CD4-positive, alpha-beta T cell (primary cell): ENCODE data around the gene TMSB15A. TPM values are rescaled to one million over a fixed set of nuclear protein-coding genes. Genes with fewer than 3 reads are reported as not detected.
A peak's percentile ranks its signal among the peaks of the same experiment; 100 is the strongest.

Source experiments
- ATAC-seq: fragments of 200-7000 bp; cut with Tn5 transposase; one replicate; pipeline ENCODE4 v1.10.0; 2022; ENCODE audit warnings: mild to moderate bottlenecking; ENCODE audit not compliant: poor library complexity
- CTCF ChIA-PET: fragments of 350-600 bp; sonication (Branson Sonifier 250); formaldehyde crosslinking; loops from one replicate; lab custom pipeline; 2021; ENCODE audit warnings: antibody characterized with exemption, inconsistent platforms; lab: Charles Lee
- POLR2A ChIA-PET: fragments of 350-600 bp; sonication (Branson Sonifier 250); formaldehyde crosslinking; loops from one replicate; lab custom pipeline; 2021; ENCODE audit warnings: antibody characterized with exemption, inconsistent platforms; lab: Charles Lee
- DNase-seq, 14 experiments: peaks; one replicate each; pipeline ENCODE4 v3.0.0-alpha.2; 2013 to 2020; ENCODE audit warnings: mixed read lengths in 2 of 14
- H3K27ac ChIP-seq, 2 donors: one replicate each; pipeline versions ENCODE4 v1.5.1 to v1.7.0; 2013; ENCODE audit warnings: low read length in 2 of 2, low read depth in 1 of 2, mild to moderate bottlenecking in 1 of 2
- H3K27me3 ChIP-seq, 2 experiments: 1 replicate in 1 of 2; 2 replicates in 1 of 2; pipeline versions ENCODE4 v1.6.1 to v1.7.0; 2013; ENCODE audit warnings: low read length in 2 of 2, control low read depth in 1 of 2, mild to moderate bottlenecking in 1 of 2, moderate library complexity in 1 of 2; ENCODE audit not compliant: insufficient read depth in 2 of 2, control insufficient read depth in 1 of 2
- H3K36me3 ChIP-seq: one replicate; pipeline ENCODE4 v1.6.1; 2013; ENCODE audit warnings: low read length, control low read depth; ENCODE audit not compliant: insufficient read depth
- H3K4me1 ChIP-seq: one replicate; pipeline ENCODE4 v1.6.1; 2013; ENCODE audit warnings: low read length, control low read depth; ENCODE audit not compliant: insufficient read depth
- H3K4me3 ChIP-seq: one replicate; pipeline ENCODE4 v1.5.1; 2013; ENCODE audit warnings: mild to moderate bottlenecking, low read length, moderate library complexity
- H3K9me3 ChIP-seq, 2 experiments: 1 replicate in 1 of 2; 2 replicates in 1 of 2; pipeline versions ENCODE4 v1.6.1 to v1.7.0; 2013; ENCODE audit warnings: low read length in 2 of 2, mild to moderate bottlenecking in 2 of 2, control low read depth in 1 of 2, moderate library complexity in 1 of 2; ENCODE audit not compliant: control insufficient read depth in 1 of 2, insufficient read depth in 1 of 2
- H3K27ac Mint-ChIP-seq: one replicate; pipeline ENCODE4 v1.8.0; 2020; ENCODE audit warnings: mixed read lengths
- H3K27me3 Mint-ChIP-seq: one replicate; pipeline ENCODE4 v1.8.0; 2021; ENCODE audit warnings: mixed read lengths
- H3K36me3 Mint-ChIP-seq: one replicate; pipeline ENCODE4 v1.8.0; 2021; ENCODE audit warnings: low read depth, mixed read lengths
- H3K4me1 Mint-ChIP-seq: one replicate; pipeline ENCODE4 v1.8.0; 2021; ENCODE audit warnings: low read depth, mixed read lengths
- H3K4me3 Mint-ChIP-seq: one replicate; pipeline ENCODE4 v1.8.0; 2020; ENCODE audit warnings: mild to moderate bottlenecking, mixed read lengths
- H3K9me3 Mint-ChIP-seq: one replicate; pipeline ENCODE4 v1.8.0; 2020; ENCODE audit warnings: mixed read lengths
- CTCF ChIP-seq: fragments of 200-600 bp; IDR thresholded peaks from one replicate; pipeline ENCODE4 v1.8.0; 2022; ENCODE audit warnings: antibody characterized with exemption, mild to moderate bottlenecking
- intact Hi-C, 2 experiments: fragments of 100-400 bp; cut with DNase I in 1 of 2; cut with micrococcal nuclease in 1 of 2; formaldehyde crosslinking; loops; one replicate each; pipeline versions ENCODE4 v1.15.1 to v1.9.0; 2023 to 2025; cut with DNase I, micrococcal nuclease
- total RNA-seq, 174 experiments: library from RNA in 2 of 174; stranded (reverse) in 2 of 174; gene quantifications; one replicate each; pipeline ENCODE4 v1.2.3 and lab custom pipeline; 2021 to 2026

The TMSB15A gene
- total RNA-seq, 2 experiments from 2014 or later: not detected

DNA sequence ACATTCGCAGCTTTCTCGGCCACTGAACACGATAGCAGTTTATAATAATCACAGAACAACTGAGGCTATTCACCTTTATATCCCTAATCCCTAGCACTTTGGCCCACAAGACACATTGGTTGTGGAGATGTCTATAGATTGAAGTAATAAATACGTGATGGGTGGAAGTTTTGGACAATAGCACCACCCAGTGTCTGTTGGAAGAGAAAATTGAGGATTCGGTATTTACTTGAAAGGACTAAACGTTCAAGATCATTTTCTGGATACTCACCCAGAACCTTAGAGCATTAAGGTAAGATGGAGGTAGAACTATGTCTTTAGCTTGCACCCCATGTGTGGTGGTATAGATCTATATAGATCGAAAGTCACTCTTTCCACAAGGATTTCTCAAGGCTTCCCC, 787 bp upstream of the TMSB15A start:
- peak in 2 of 14 experiments; percentile 2 to 9 for DNase-seq
- TF ChIP-seq CTCF: no peak
- CTCF ChIA-PET: interaction anchor here (1.3 kb wide), 1 partner anchor 12 kb away, joined by 3 read pairs; no protein-coding TSS in a partner anchor
- POLR2A ChIA-PET: no interaction called here
- Mint-ChIP-seq H3K27me3 (peaks cover 36% of the 10 kb centered on the region), H3K4me1 (peaks cover 4% of the 10 kb centered on the region), H3K4me3 (no peak overlapping the region), H3K9me3 (no peaks in the 10 kb centered on the region), H3K27ac (no peak overlapping the region), H3K36me3 (no peaks in the 10 kb centered on the region)
- peaks cover 5 to 21% of the 10 kb centered on the region in 2 experiments for H3K27me3 ChIP-seq
- no peaks in the 10 kb centered on the region for H3K36me3 ChIP-seq
- no peaks in the 10 kb centered on the region for H3K9me3 ChIP-seq
- peaks cover 7% of the 10 kb centered on the region for H3K4me1 ChIP-seq
- no peak overlapping the region for H3K27ac ChIP-seq
- no peak for ATAC-seq
- H3K4me3 ChIP-seq: no peak overlapping the region
- intact Hi-C loops: loop anchor here in 1 of 2 experiments (10.0 kb wide), 1 partner anchor 137 kb away; the partner anchor contains the start of gene GPRASP1

GRCh38 chrX:102514536-102514935, 2.0 kb downstream of the TMSB15A start:
- Mint-ChIP-seq H3K27ac (no peak overlapping the region), H3K27me3 (peaks cover 49% of the 10 kb centered on the region), H3K4me1 (peaks cover 4% of the 10 kb centered on the region), H3K9me3 (no peaks in the 10 kb centered on the region), H3K4me3 (no peak overlapping the region), H3K36me3 (no peaks in the 10 kb centered on the region)
- POLR2A ChIA-PET: no interaction called here
- ATAC-seq (no peak), DNase-seq (no peak)
- Histone ChIP-seq H3K9me3 (no peaks in the 10 kb centered on the region), H3K27me3 (peaks cover 5 to 21% of the 10 kb centered on the region in 2 experiments), H3K36me3 (no peaks in the 10 kb centered on the region), H3K4me3 (no peak overlapping the region), H3K4me1 (peaks cover 7% of the 10 kb centered on the region), H3K27ac (no peak overlapping the region)
- CTCF ChIA-PET: no interaction called here
- intact Hi-C loops: loop anchor here in 1 of 2 experiments (10.0 kb wide), 1 partner anchor 140 kb away; the partner anchor contains the start of gene GPRASP1
- no peak for TF ChIP-seq CTCF

- ATAC-seq (no peak), DNase-seq (no peak)
- Histone ChIP-seq H3K27ac (no peak overlapping the region), H3K4me3 (no peak overlapping the region), H3K36me3 (no peaks in the 10 kb centered on the region), H3K27me3 (no peaks in the 10 kb centered on the region), H3K9me3 (peaks cover 0 to 4% of the 10 kb centered on the region in 2 experiments), H3K4me1 (no peaks in the 10 kb centered on the region)
- intact Hi-C loops: loop anchor here in 1 of 2 experiments (10.0 kb wide), 1 partner anchor 366 kb away; no protein-coding TSS in a partner anchor
- Mint-ChIP-seq H3K4me3 (no peak overlapping the region), H3K36me3 (no peaks in the 10 kb centered on the region), H3K9me3 (peaks cover 2% of the 10 kb centered on the region), H3K27ac (no peak overlapping the region), H3K27me3 (no peaks in the 10 kb centered on the region), H3K4me1 (no peaks in the 10 kb centered on the region)
- ChIA-PET CTCF (no interaction called here), POLR2A (no interaction called here)
- TF ChIP-seq CTCF: no peak
Measured at GRCh38 chrX:102498732-102499131, 17.8 kb downstream of the TMSB15A start.
